ENCODE results near the gene MYO16.

GRCh38 chr13:109090796-109091195 lies 461.4 kb downstream of the MYO16 start:
- TF ChIP-seq CTCF (IDR thresholded peaks at IDR 0.05) (no peak), ZFX (IDR thresholded peaks at IDR 0.05; ENCODE audit: borderline replicate concordance) (no peak)
